ENCODE results near the gene ATRIP.
A peak's percentile ranks its signal among the peaks of the same experiment; 100 is the strongest.

ATRIP gene

GRCh38 chr3:48504051-48504946 lies 57.8 kb downstream of the ATRIP start, which contains the start of gene SHISA5:
SHISA5 (minus strand) TSS chr3:48504174; CDS start chr3:48504094, 80 bp downstream.
- no peak for DNase-seq (ENCODE audit: low spot score)

GRCh38 chr3:48505146-48505545 lies 58.6 kb downstream of the ATRIP start:
- DNase-seq (ENCODE audit: low spot score), result no peak

- DNase-seq (ENCODE audit: low spot score), result no peak
Measured at GRCh38 chr3:48505968-48506504, 59.5 kb downstream of the ATRIP start.

- DNase-seq (ENCODE audit: low spot score), result peak; percentile 84
Measured at GRCh38 chr3:48507256-48508061, 60.9 kb downstream of the ATRIP start.

GRCh38 chr3:48511551-48511950 lies 65.0 kb downstream of the ATRIP start:
- no peak for DNase-seq (ENCODE audit: low spot score)

- DNase-seq (ENCODE audit: low spot score), result no peak
Measured at GRCh38 chr3:48514431-48515227, 68.1 kb downstream of the ATRIP start.
